K562 (cell line): ENCODE data around the gene LINC00632. TPM values are rescaled to one million over a fixed set of nuclear protein-coding genes. Genes with fewer than 3 reads are reported as not detected.

ENCODE experiments used
- ATAC-seq: fragments of 200-7000 bp; cut with Tn5 transposase; 3 replicates; pipeline ENCODE4 v1.9.1; 2020; ENCODE audit warnings: moderate library complexity
- BruUV-seq: library from RNA; stranded (reverse); fragments of 400-500 nt; replicated peaks from 2 replicates; lab custom pipeline; 2021; lab: Mats Ljungman, UMichigan
- CTCF ChIA-PET: fragments of 300-600 bp; formaldehyde crosslinking; extraction: SDS; loops from one replicate; lab custom pipeline; 2021; ENCODE audit warnings: low intra/inter-chr PET ratio; lab: Yijun Ruan, JAX
- POLR2A ChIA-PET: fragments of 300-600, 350-650 bp; sonication (Branson Sonifier 250); formaldehyde crosslinking; extraction: SDS; loops from one replicate; lab custom pipeline; 2021; ENCODE audit warnings: antibody characterized with exemption, inconsistent platforms; lab: Yijun Ruan, JAX
- DNase-seq, 4 experiments: peaks; one replicate each; pipeline versions ENCODE4 v3.0.0 to v3.0.0-alpha.2; 2011 to 2018; ENCODE audit warnings: low spot score in 3 of 4, mixed read lengths in 3 of 4; ENCODE audit errors: extremely low read depth in 1 of 4
- FAIRE-seq: peaks from 2 replicates; lab custom pipeline; 2011; peaks lifted over from hg19 to GRCh38; lab: Jason Lieb, UNC
- H2AFZ ChIP-seq: 2 replicates; pipeline ENCODE4 v1.6.0; 2011; ENCODE audit warnings: low read depth, low read length, control low read depth, inconsistent platforms
- H3K27ac ChIP-seq: fragments of 200-600 bp; 3 replicates; pipeline ENCODE4 v1.8.0; 2011; ENCODE audit warnings: low read depth, mild to moderate bottlenecking, control low read depth, inconsistent platforms, low read length, moderate library complexity, mixed read lengths; ENCODE audit errors: extremely low read depth
- H3K27me3 ChIP-seq, 2 experiments: fragments of 300-600 bp in 1 of 2; 2 replicates in 1 of 2; 3 replicates in 1 of 2; pipeline versions ENCODE4 v1.6.0 to v1.8.0; 2011; ENCODE audit warnings: inconsistent platforms in 2 of 2, low read length in 2 of 2, mild to moderate bottlenecking in 1 of 2, mixed read lengths in 1 of 2, moderate library complexity in 1 of 2; ENCODE audit not compliant: control insufficient read depth in 2 of 2, insufficient read depth in 2 of 2
- H3K36me3 ChIP-seq: fragments of 300-600 bp; 3 replicates; pipeline ENCODE4 v1.8.0; 2011; ENCODE audit warnings: mild to moderate bottlenecking, low read length, inconsistent platforms; ENCODE audit not compliant: control insufficient read depth, insufficient read depth
- H3K4me1 ChIP-seq, 2 experiments: fragments of 200-600 bp in 1 of 2; replicated peaks in 1 of 2; 2 replicates in 1 of 2; 3 replicates in 1 of 2; pipeline versions ENCODE4 v1.5.1 to v1.8.0; 2011; ENCODE audit warnings: inconsistent platforms in 2 of 2, low read length in 2 of 2, mild to moderate bottlenecking in 1 of 2, mixed read lengths in 1 of 2, moderate library complexity in 1 of 2; ENCODE audit not compliant: control insufficient read depth in 2 of 2, insufficient read depth in 2 of 2
- H3K4me2 ChIP-seq: 2 replicates; pipeline ENCODE4 v1.6.1; 2011; ENCODE audit warnings: low read length, control low read depth, inconsistent platforms, mixed read lengths; ENCODE audit not compliant: insufficient read depth
- H3K4me3 ChIP-seq: fragments of 200-600 bp; sonication (generic), shearing (Covaris generic); 2 replicates; pipeline ENCODE4 v1.5.1; 2016; ENCODE audit warnings: control low read depth, inconsistent platforms
- H3K79me2 ChIP-seq: fragments of 200-600 bp; 3 replicates; pipeline ENCODE4 v1.8.0; 2011; ENCODE audit warnings: low read length, inconsistent platforms; ENCODE audit not compliant: control insufficient read depth, insufficient read depth
- H3K9ac ChIP-seq, 2 experiments: 2 replicates each; pipeline versions ENCODE4 v1.6.0 to v1.6.1; 2011; ENCODE audit warnings: low read depth in 2 of 2, low read length in 2 of 2, control low read depth in 1 of 2, inconsistent platforms in 1 of 2, mild to moderate bottlenecking in 1 of 2, mixed read lengths in 1 of 2; ENCODE audit not compliant: insufficient read depth in 1 of 2
- H3K9me1 ChIP-seq: one replicate; pipeline ENCODE4 v1.6.0; 2011; ENCODE audit warnings: inconsistent platforms, mild to moderate bottlenecking, low read length, moderate library complexity; ENCODE audit not compliant: control insufficient read depth, insufficient read depth
- H3K9me3 ChIP-seq: replicated peaks from 2 replicates; pipeline ENCODE4 v1.5.1; 2011; ENCODE audit warnings: low read depth, low read length, inconsistent platforms; ENCODE audit not compliant: control insufficient read depth, insufficient read depth
- H4K20me1 ChIP-seq: replicated peaks from 2 replicates; pipeline ENCODE4 v1.6.1; 2011; ENCODE audit warnings: low read length, inconsistent platforms, mixed read lengths; ENCODE audit not compliant: control insufficient read depth, insufficient read depth
- MEIS2 ChIP-seq: fragments of 450-650 bp; IDR thresholded peaks from 2 replicates; pipeline ENCODE4 v1.6.1; 2014; ENCODE audit warnings: mild to moderate bottlenecking; ENCODE audit not compliant: partially characterized antibody
- NR2C2 ChIP-seq, 2 experiments: fragments of 200-800 bp in 1 of 2; sonication (Bioruptor generic) in 1 of 2; sonication (generic) in 1 of 2; formaldehyde crosslinking in 1 of 2; IDR thresholded peaks; 2 replicates each; pipeline versions ENCODE4 v1.6.1 to v1.8.0; 2016 to 2022; ENCODE audit warnings: mild to moderate bottlenecking in 1 of 2, missing compliant biosample characterization in 1 of 2, missing genetic modification characterization in 1 of 2, missing genetic modification reagents in 1 of 2
- PCBP2 ChIP-seq: fragments of 200-400 bp; formaldehyde crosslinking; IDR thresholded peaks from 2 replicates; pipeline ENCODE4 v1.6.1; 2018; ENCODE audit warnings: low read length, low read depth, mild to moderate bottlenecking, moderate library complexity; ENCODE audit not compliant: poor library complexity, severe bottlenecking
- RAD21 ChIP-seq, 2 experiments: fragments of 250-450 bp in 1 of 2; fragments of 450-650 bp in 1 of 2; sonication (Bioruptor Pico) in 1 of 2; formaldehyde crosslinking in 1 of 2; IDR thresholded peaks in 1 of 2; conservative IDR thresholded peaks in 1 of 2; 2 replicates each; pipeline versions ENCODE4 v1.4.0 to v1.8.0; 2020 to 2022; ENCODE audit warnings: mild to moderate bottlenecking in 2 of 2, moderate library complexity in 1 of 2
- TBL1XR1 ChIP-seq, 2 experiments: IDR thresholded peaks; 2 replicates each; pipeline ENCODE4 v1.6.1; 2012; ENCODE audit warnings: improper control_type of control experiment in 2 of 2, low read length in 2 of 2, mild to moderate bottlenecking in 1 of 2
- WGBS: fragments of 100-300 bp; shearing (Covaris generic); methylation state at CpG from one replicate; pipeline ENCODE4 v1.1.6; 2016; ENCODE audit warnings: low coverage, mixed read lengths; ENCODE audit not compliant: insufficient coverage; ENCODE audit errors: missing lambda C conversion rate; 5-methylcytosine and 5-hydroxymethylcytosine counted together
- in situ Hi-C: fragments of 300-500 bp; cut with MboI; formaldehyde crosslinking; loops from 4 replicates; pipeline ENCODE4 v1.15.0; 2018; ENCODE audit warnings: inconsistent platforms, mixed read lengths
- intact Hi-C: fragments of 100-400 bp; cut with micrococcal nuclease; formaldehyde crosslinking; loops from 2 replicates; pipeline ENCODE4 v1.14.2; 2022
- polyA plus RNA-seq, 8 experiments: library from polyadenylated mRNA; depleted of rRNA in 4 of 8; stranded (reverse) in 5 of 8; unstranded in 3 of 8; fragments of >200 nt; fragmentation: Nextera tagmentation in 2 of 8; fragmentation: Illumina TruSeq in 1 of 8; extraction: Ambion mirVana in 2 of 8; extraction: Trizol in 1 of 8; gene quantifications; 2 replicates each; pipeline versions ENCODE4 v1.2.1 to v1.2.3, GENCODE V29; 2011 to 2014; ENCODE audit warnings: inconsistent platforms in 1 of 8, missing spikeins in 1 of 8
- total RNA-seq, 7 experiments: library from RNA; depleted of rRNA in 6 of 7; stranded (reverse); fragments of >200 nt in 6 of 7; fragmentation: Illumina TruSeq in 2 of 7; extraction: Trizol in 2 of 7; gene quantifications; 2 replicates each; pipeline versions ENCODE4 v1.2.1 to v1.2.3, GENCODE V29; 2011 to 2021; ENCODE audit warnings: low replicate concordance in 1 of 7
- TF ChIP-seq, protein P1 (sequence below), 3 experiments: IDR thresholded peaks in 2 of 3; conservative IDR thresholded peaks in 1 of 3; 2 replicates each; pipeline ENCODE4 v1.5.1; 2011 to 2012; ENCODE audit warnings: low read length in 3 of 3, mild to moderate bottlenecking in 3 of 3, control low read depth in 2 of 3, improper control_type of control experiment in 1 of 3, inconsistent platforms in 1 of 3, low read depth in 1 of 3, mixed read lengths in 1 of 3, moderate library complexity in 1 of 3; ENCODE audit not compliant: insufficient read depth in 2 of 3

Gene LINC00632
- total and polyA plus RNA-seq, 9 of the 15 experiments (the other 6 are each of a cell fraction or from before 2014, with no cell fraction given): 0.06 to 0.20 TPM; not detected in 7

DNA sequence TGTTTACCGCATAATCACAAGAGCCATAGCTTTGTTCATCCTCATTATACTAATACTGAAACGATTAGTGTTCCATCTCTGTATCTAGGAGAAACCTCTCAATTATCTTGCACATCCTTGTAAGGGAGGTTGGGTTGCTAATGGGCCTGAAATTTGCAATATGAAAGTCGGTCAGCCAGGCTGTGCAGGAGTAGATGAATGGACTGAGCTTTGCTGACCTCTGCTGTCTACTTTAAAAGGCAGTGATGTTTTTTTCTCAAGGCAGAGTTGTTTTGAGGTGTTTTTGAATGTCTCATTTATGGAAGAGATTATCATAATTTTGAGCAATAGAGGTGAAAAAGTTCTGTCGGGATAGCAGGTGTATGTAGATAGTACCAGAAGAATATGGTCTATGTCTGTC lies 47.9 kb upstream of the LINC00632 start:
- TF ChIP-seq TBL1XR1 (IDR thresholded peaks at IDR 0.05; ENCODE audit: low read length in 2 of 2) (no peak), NR2C2 (CRISPR knock-in tag; IDR thresholded peaks at IDR 0.05) (no peak), NR2C2 (tag; IDR thresholded peaks at IDR 0.05) (no peak), PCBP2 (no peak)
- Histone ChIP-seq H3K4me1 (no peaks in the 10 kb centered on the region), H3K27ac (no peak overlapping the region), H3K9me3 (no peaks in the 10 kb centered on the region), H3K27me3 (no peaks in the 10 kb centered on the region), H3K4me3 (no peak overlapping the region), H4K20me1 (no peaks in the 10 kb centered on the region), H3K9ac (no peak overlapping the region), H3K79me2 (no peaks in the 10 kb centered on the region), H3K4me2 (no peak overlapping the region), H2AFZ (no peak overlapping the region), H3K9me1 (no peaks in the 10 kb centered on the region), H3K36me3 (no peaks in the 10 kb centered on the region)
- no TSS peak for BruUV-seq
- no peak for FAIRE-seq
- in situ Hi-C loops (no loop called here), intact Hi-C loops (no loop called here)
- POLR2A ChIA-PET: interaction anchor here (0.7 kb wide), 1 partner anchor 858 kb away, joined by 3 read pairs; no protein-coding TSS in a partner anchor
- no peak for ATAC-seq
- 17% methylated on average over 4 of the region's 4 CpGs for WGBS
- CTCF ChIA-PET: no interaction called here
- no peak for DNase-seq

DNA sequence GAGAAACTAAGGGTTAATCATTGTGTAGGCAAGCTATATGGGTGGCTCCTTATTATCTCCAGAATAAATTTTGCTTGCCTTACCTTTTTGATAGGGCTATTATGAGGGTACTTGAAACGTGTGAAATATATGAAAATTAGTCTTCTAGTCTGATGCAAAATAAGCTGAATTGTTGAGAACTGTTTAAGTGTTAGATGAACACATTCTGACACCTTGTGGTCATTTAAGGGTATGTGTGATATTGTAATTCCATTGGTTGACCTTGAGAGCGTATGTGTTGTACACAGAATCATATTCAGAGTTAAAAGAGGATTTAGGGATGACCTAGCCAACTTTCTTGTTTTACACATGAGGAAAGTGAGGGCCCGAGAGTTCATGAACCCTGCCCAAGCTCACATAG lies 44.6 kb upstream of the LINC00632 start:
- no TSS peak for BruUV-seq
- POLR2A ChIA-PET: no interaction called here
- CTCF ChIA-PET: no interaction called here

More for the DNA sequence above, 44.6 kb upstream of the LINC00632 start:
- intact Hi-C loops: loop anchor here (5.0 kb wide), 1 partner anchor 608 kb away; no protein-coding TSS in a partner anchor
- H3K4me1 ChIP-seq: no peaks in the 10 kb centered on the region
- H3K9me3 ChIP-seq: no peaks in the 10 kb centered on the region
- in situ Hi-C loops: no loop called here
- H3K79me2 ChIP-seq: no peaks in the 10 kb centered on the region
- H2AFZ ChIP-seq: no peak overlapping the region
- WGBS: 0% methylated on average over 3 of the region's 3 CpGs
- TF ChIP-seq, protein P1, sequence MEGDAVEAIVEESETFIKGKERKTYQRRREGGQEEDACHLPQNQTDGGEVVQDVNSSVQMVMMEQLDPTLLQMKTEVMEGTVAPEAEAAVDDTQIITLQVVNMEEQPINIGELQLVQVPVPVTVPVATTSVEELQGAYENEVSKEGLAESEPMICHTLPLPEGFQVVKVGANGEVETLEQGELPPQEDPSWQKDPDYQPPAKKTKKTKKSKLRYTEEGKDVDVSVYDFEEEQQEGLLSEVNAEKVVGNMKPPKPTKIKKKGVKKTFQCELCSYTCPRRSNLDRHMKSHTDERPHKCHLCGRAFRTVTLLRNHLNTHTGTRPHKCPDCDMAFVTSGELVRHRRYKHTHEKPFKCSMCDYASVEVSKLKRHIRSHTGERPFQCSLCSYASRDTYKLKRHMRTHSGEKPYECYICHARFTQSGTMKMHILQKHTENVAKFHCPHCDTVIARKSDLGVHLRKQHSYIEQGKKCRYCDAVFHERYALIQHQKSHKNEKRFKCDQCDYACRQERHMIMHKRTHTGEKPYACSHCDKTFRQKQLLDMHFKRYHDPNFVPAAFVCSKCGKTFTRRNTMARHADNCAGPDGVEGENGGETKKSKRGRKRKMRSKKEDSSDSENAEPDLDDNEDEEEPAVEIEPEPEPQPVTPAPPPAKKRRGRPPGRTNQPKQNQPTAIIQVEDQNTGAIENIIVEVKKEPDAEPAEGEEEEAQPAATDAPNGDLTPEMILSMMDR (IDR thresholded peaks at IDR 0.05 in 2 of 3, conservative IDR thresholded peaks at IDR 0.05 in 1 of 3; ENCODE audit: insufficient read depth in 2 of 3, low read depth in 1 of 3, low read length in 3 of 3): 0 out of 6 replicates have a peak, but pooled peaks of 1 of the 3 experiments have one; percentile 15
- TF ChIP-seq RAD21 (CRISPR knock-in tag; conservative IDR thresholded peaks at IDR 0.05 in 1 of 2, IDR thresholded peaks at IDR 0.05 in 1 of 2) (peak in 1 of 2 experiments; percentile 56; a peak in 2 of 4 replicates), MEIS2 (no peak)
- H3K27me3 ChIP-seq: no peaks in the 10 kb centered on the region
- no peak overlapping the region for H3K4me3 ChIP-seq
- no peak overlapping the region for H3K27ac ChIP-seq
- H3K36me3 ChIP-seq: no peaks in the 10 kb centered on the region
- H3K9me1 ChIP-seq: no peaks in the 10 kb centered on the region
- FAIRE-seq (no peak), DNase-seq (peak in 3 of 4 experiments; percentile 3 to 8 (median 5)), ATAC-seq (no peak)
- H3K9ac ChIP-seq: no peak overlapping the region
- H4K20me1 ChIP-seq: no peaks in the 10 kb centered on the region
- H3K4me2 ChIP-seq: no peak overlapping the region
